GM23248 (cell line): ENCODE measurements around the gene FAM83G. TPM values are rescaled to one million over a fixed set of nuclear protein-coding genes. Genes with fewer than 3 reads are reported as not detected.

Experiments
- DNase-seq: peaks from one replicate; pipeline ENCODE4 v3.0.0-alpha.2; 2015
- H2AFZ ChIP-seq: fragments of 200-600 bp; sonication (generic); 2 replicates; pipeline ENCODE4 v1.6.1; 2016; ENCODE audit warnings: antibody characterized with exemption
- H3F3A ChIP-seq: fragments of 200-600 bp; sonication (generic); 2 replicates; pipeline ENCODE4 v1.6.1; 2016; ENCODE audit warnings: mild to moderate bottlenecking, antibody characterized with exemption, mixed run types; ENCODE audit not compliant: insufficient read depth
- H3K27ac ChIP-seq: fragments of 200-600 bp; sonication (generic); 2 replicates; pipeline ENCODE4 v1.5.1; 2016; ENCODE audit warnings: mild to moderate bottlenecking
- H3K27me3 ChIP-seq: fragments of 200-600 bp; sonication (generic); replicated peaks from 2 replicates; pipeline ENCODE4 v1.6.1; 2016; ENCODE audit warnings: mild to moderate bottlenecking; ENCODE audit not compliant: insufficient read depth
- H3K36me3 ChIP-seq: fragments of 200-600 bp; sonication (generic); 2 replicates; pipeline ENCODE4 v1.6.1; 2016; ENCODE audit warnings: low read depth, mild to moderate bottlenecking
- H3K4me1 ChIP-seq: fragments of 200-600 bp; sonication (generic); 2 replicates; pipeline ENCODE4 v1.6.1; 2016; ENCODE audit warnings: mild to moderate bottlenecking; ENCODE audit not compliant: insufficient read depth
- H3K4me2 ChIP-seq: fragments of 200-600 bp; sonication (generic); one replicate; pipeline ENCODE4 v1.6.1; 2016; ENCODE audit warnings: mild to moderate bottlenecking; ENCODE audit not compliant: unreplicated experiment
- H3K4me3 ChIP-seq: fragments of 200-600 bp; sonication (generic); 2 replicates; pipeline ENCODE4 v1.5.1; 2016; ENCODE audit warnings: mild to moderate bottlenecking
- H3K79me2 ChIP-seq: fragments of 200-600 bp; sonication (generic); 2 replicates; pipeline ENCODE4 v1.6.1; 2016; ENCODE audit warnings: mild to moderate bottlenecking; ENCODE audit not compliant: insufficient read depth
- H3K9ac ChIP-seq: fragments of 200-600 bp; sonication (generic); 2 replicates; pipeline ENCODE4 v1.6.1; 2016; ENCODE audit warnings: mild to moderate bottlenecking
- H3K9me2 ChIP-seq: fragments of 200-600 bp; sonication (generic); 2 replicates; pipeline ENCODE4 v1.6.1; 2016; ENCODE audit warnings: mixed run types, mild to moderate bottlenecking, moderate library complexity; ENCODE audit not compliant: insufficient read depth
- H3K9me3 ChIP-seq: fragments of 200-600 bp; sonication (generic); one replicate; pipeline ENCODE4 v1.6.1; 2017; ENCODE audit warnings: low read depth
- H4K20me1 ChIP-seq: fragments of 200-600 bp; sonication (generic); 2 replicates; pipeline ENCODE4 v1.6.0; 2016; ENCODE audit not compliant: insufficient read depth
- EZH2 ChIP-seq: fragments of 200-600 bp; sonication (generic); IDR thresholded peaks from 2 replicates; pipeline ENCODE4 v1.6.1; 2018; ENCODE audit warnings: antibody characterized with exemption, mild to moderate bottlenecking; ENCODE audit not compliant: insufficient read depth, poor library complexity, severe bottlenecking
- EZH2phosphoT487 ChIP-seq: fragments of 200-600 bp; sonication (generic); IDR thresholded peaks from 2 replicates; pipeline ENCODE4 v1.6.1; 2018; ENCODE audit warnings: antibody characterized with exemption, moderate library complexity, mild to moderate bottlenecking, low read depth; ENCODE audit not compliant: insufficient read depth
- WGBS, 2 experiments: methylation state at CpG; one replicate each; pipeline ENCODE4 v1.1.6; 2015 to 2017; ENCODE audit warnings: low lambda C conversion rate in 2 of 2, low coverage in 1 of 2; ENCODE audit errors: missing lambda C conversion rate in 2 of 2; 5-methylcytosine and 5-hydroxymethylcytosine counted together
- in situ Hi-C: fragments of 300-500 bp; cut with MboI; formaldehyde crosslinking; loops from 2 replicates; pipeline ENCODE4 v1.15.0; 2020
- polyA plus RNA-seq: library from polyadenylated mRNA; unstranded; fragments of >200 nt; fragmentation: Nextera tagmentation; extraction: Ambion mirVana; gene quantifications from 2 replicates; pipeline ENCODE4 v1.2.1, GENCODE V29; 2016
- total RNA-seq: library from RNA; depleted of rRNA; stranded (reverse); fragments of >200 nt; shearing (Covaris generic); gene quantifications from 2 replicates; pipeline ENCODE4 v1.2.3, GENCODE V29; 2014

The FAM83G gene
- total and polyA plus RNA-seq, 2 experiments from 2014 or later: 8.9 to 26.2 TPM

DNA sequence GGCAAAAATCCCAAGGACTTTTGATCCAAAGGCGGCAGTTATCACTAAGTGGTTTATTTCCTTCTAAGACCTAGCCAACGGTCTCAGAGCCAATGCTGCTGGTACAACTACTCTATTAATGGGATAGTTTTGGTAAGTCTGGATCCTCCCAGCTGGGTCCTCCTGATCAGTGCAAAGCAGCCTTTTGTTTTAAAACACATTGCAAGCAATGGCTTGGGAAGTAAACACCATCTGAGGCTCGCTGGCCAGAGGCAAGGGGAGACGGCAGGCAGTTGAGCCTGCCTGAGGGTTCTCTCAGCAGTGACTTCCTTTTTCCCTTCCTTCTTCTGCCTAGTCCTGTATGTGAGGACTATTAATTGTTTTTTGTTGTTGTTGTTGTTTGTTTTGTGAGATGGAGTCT lies 54.2 kb downstream of the FAM83G start:
- TF ChIP-seq EZH2phosphoT487 (no peak), EZH2 (no peak)

DNA sequence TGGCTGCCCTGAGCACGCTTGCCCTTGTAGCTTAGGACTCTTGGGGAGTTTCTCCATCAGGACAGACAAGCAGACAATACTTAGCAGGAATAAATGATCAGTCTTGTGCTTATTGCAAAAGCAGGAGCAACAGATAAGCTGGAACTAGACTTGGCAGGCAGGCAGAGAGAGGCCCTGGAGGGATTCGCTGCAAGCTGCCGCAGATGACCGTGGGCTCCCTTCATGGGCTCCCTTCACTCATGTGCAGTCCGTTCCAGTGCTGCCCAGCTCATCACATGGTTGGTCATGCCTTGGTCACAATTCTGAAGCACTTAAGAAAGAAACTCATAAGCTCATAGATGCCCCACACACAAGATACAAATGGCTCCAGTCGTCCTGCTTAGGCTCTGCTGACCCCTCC lies 55.0 kb downstream of the FAM83G start:
- H4K20me1 ChIP-seq: no peaks in the 10 kb centered on the region
- no peak overlapping the region for H2AFZ ChIP-seq
- TF ChIP-seq EZH2phosphoT487 (no peak), EZH2 (no peak)
- H3K27ac ChIP-seq: no peak overlapping the region
- no peaks in the 10 kb centered on the region for H3K4me1 ChIP-seq
- H3K9ac ChIP-seq: no peak overlapping the region
- H3F3A ChIP-seq: no peaks in the 10 kb centered on the region
- WGBS, 2 experiments: 75 to 80% methylated on average over 6 of the region's 6 CpGs
- H3K4me2 ChIP-seq: no peak overlapping the region
- no peak overlapping the region for H3K4me3 ChIP-seq
- H3K36me3 ChIP-seq: no peaks in the 10 kb centered on the region
- no peak for DNase-seq
- no peaks in the 10 kb centered on the region for H3K9me3 ChIP-seq
- H3K79me2 ChIP-seq: no peaks in the 10 kb centered on the region
- peaks cover 31% of the 10 kb centered on the region for H3K27me3 ChIP-seq
- H3K9me2 ChIP-seq: no peaks in the 10 kb centered on the region
- in situ Hi-C loops: no loop called here

More for the DNA sequence above, 54.2 kb downstream of the FAM83G start:
- Histone ChIP-seq H3K79me2 (no peaks in the 10 kb centered on the region), H3K4me3 (no peak overlapping the region), H3K4me2 (no peak overlapping the region), H3F3A (no peaks in the 10 kb centered on the region), H3K9me3 (no peaks in the 10 kb centered on the region), H4K20me1 (no peaks in the 10 kb centered on the region), H3K27me3 (peaks cover 24% of the 10 kb centered on the region), H3K9me2 (no peaks in the 10 kb centered on the region), H3K9ac (no peak overlapping the region), H3K36me3 (no peaks in the 10 kb centered on the region), H3K4me1 (no peaks in the 10 kb centered on the region), H2AFZ (no peak overlapping the region), H3K27ac (no peak overlapping the region)
- DNase-seq: no peak
- in situ Hi-C loops: no loop called here
- WGBS, 2 experiments: 40 to 56% methylated on average over 4 of the region's 4 CpGs

DNA sequence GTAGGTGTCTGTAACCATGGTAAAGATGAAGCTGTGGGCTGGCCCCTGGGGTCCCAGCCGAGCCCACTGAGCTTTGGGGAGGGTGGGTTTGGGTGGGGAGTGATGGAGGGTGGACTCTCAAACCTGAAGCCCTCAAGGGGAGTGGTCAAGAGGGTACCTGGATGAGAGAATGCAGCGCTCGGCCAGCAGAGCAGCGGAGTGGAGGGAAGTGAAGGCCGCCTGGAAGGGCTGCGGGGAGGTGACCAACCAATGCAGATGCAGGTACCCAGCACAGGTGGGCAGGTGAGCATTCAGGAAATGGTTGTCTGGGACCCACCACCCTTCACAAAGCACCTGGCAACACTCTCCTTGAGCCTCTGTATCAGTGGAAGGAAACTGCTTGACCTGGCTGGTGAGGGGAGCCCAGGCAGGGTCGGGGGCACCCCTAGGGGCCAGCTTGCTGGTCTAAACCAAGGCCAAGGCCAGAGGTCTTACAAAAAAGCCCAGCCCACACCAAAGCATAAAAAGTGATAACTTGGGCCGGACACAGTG lies 56.0 kb downstream of the FAM83G start:
- H3K27ac ChIP-seq: no peak overlapping the region
- H3F3A ChIP-seq: no peaks in the 10 kb centered on the region
- H3K9me3 ChIP-seq: no peaks in the 10 kb centered on the region
- no peak overlapping the region for H2AFZ ChIP-seq
- H3K27me3 ChIP-seq: peaks cover 31% of the 10 kb centered on the region
- H3K4me2 ChIP-seq: no peak overlapping the region
- no peak overlapping the region for H3K9ac ChIP-seq
- in situ Hi-C loops: no loop called here
- no peak for DNase-seq
- H3K79me2 ChIP-seq: no peaks in the 10 kb centered on the region
- no peak overlapping the region for H3K4me3 ChIP-seq
- H3K36me3 ChIP-seq: no peaks in the 10 kb centered on the region
- no peak for TF ChIP-seq EZH2
- no peak for TF ChIP-seq EZH2phosphoT487
- WGBS, 2 experiments: 70 to 77% methylated on average over 8 of the region's 8 CpGs
- H3K9me2 ChIP-seq: no peaks in the 10 kb centered on the region
- H4K20me1 ChIP-seq: no peaks in the 10 kb centered on the region
- H3K4me1 ChIP-seq: no peaks in the 10 kb centered on the region

DNA sequence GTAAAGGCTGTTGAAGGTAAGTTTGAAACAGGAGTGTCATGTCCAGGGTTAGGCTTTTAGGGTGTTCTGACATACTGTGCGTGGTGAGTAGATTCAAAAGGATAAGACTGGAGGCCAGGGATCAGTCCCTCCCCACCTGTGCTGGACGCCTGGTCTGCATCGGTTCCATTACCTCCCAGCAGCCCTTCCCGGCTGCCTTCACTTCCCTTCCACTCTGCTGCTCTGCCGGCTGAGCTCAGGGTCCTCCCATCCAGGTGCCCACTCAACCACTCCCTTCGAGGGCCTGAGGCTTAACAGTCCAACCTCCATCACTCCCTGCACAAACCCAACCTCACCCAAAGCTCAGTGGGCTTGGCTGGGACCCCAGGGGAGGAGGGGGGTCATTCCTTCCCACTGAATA lies 56.7 kb downstream of the FAM83G start:
- Histone ChIP-seq H3K4me1 (no peaks in the 10 kb centered on the region), H3K9me2 (no peaks in the 10 kb centered on the region), H3K79me2 (no peaks in the 10 kb centered on the region), H4K20me1 (no peaks in the 10 kb centered on the region), H3K9ac (no peak overlapping the region), H3K4me2 (no peak overlapping the region), H3K9me3 (no peaks in the 10 kb centered on the region), H3K27me3 (peaks cover 31% of the 10 kb centered on the region), H3K27ac (no peak overlapping the region), H3K36me3 (no peaks in the 10 kb centered on the region), H3K4me3 (no peak overlapping the region), H3F3A (no peaks in the 10 kb centered on the region), H2AFZ (no peak overlapping the region)
- no peak for TF ChIP-seq EZH2phosphoT487
- no peak for TF ChIP-seq EZH2
- 60 to 68% methylated on average over 6 of the region's 6 CpGs for WGBS, 2 experiments
- in situ Hi-C loops: no loop called here
- DNase-seq: no peak

DNA sequence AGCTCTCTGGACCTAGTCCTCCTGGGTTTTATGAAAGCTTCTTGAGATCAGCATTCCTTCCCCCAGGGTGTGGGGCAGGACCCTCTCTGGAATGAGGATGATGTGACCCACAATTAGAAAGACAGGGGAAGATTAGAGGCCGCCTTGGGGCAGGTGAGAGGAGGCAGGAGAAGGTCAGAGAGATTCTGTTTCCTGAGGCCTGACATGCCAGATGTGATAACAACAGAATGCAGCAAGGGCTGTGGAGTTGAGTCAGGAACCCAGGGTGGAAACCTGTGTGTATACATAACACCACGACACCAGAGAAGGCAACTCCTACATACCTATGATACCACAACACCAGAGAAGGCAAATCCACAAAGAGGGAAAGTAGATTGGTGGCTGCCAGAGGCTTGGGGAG lies 58.0 kb downstream of the FAM83G start:
- H3K4me1 ChIP-seq: no peaks in the 10 kb centered on the region
- TF ChIP-seq EZH2: no peak
- TF ChIP-seq EZH2phosphoT487: no peak
- in situ Hi-C loops: no loop called here
- H3K9me2 ChIP-seq: no peaks in the 10 kb centered on the region
- no peak overlapping the region for H3K9ac ChIP-seq
- WGBS, 2 experiments: 76 to 83% methylated on average over 2 of the region's 2 CpGs
- peaks cover 36% of the 10 kb centered on the region for H3K27me3 ChIP-seq
- no peak for DNase-seq
- H2AFZ ChIP-seq: no peak overlapping the region
- H3F3A ChIP-seq: no peaks in the 10 kb centered on the region
- H3K79me2 ChIP-seq: no peaks in the 10 kb centered on the region
- no peak overlapping the region for H3K4me2 ChIP-seq
- no peaks in the 10 kb centered on the region for H4K20me1 ChIP-seq
- no peak overlapping the region for H3K4me3 ChIP-seq
- no peak overlapping the region for H3K27ac ChIP-seq
- H3K9me3 ChIP-seq: no peaks in the 10 kb centered on the region
- no peaks in the 10 kb centered on the region for H3K36me3 ChIP-seq
